ACC112 (cell line): ENCODE measurements around the gene PCBP3.
A peak's percentile ranks its signal among the peaks of the same experiment; 100 is the strongest.

Experiments
- H2AFZ ChIP-seq: fragments of 200-600 bp; sonication (generic); one replicate; pipeline ENCODE4 v1.6.0; 2017; ENCODE audit warnings: antibody characterized with exemption, low read length; ENCODE audit not compliant: unreplicated experiment
- H3K27ac ChIP-seq: fragments of 200-600 bp; sonication (generic); 2 replicates; pipeline ENCODE4 v1.5.1; 2014; ENCODE audit warnings: low read depth, mild to moderate bottlenecking, antibody characterized with exemption, low read length, moderate library complexity
- H3K27me3 ChIP-seq: fragments of 200-600 bp; sonication (generic); 2 replicates; pipeline ENCODE4 v1.6.1; 2014; ENCODE audit warnings: mild to moderate bottlenecking, antibody characterized with exemption, low read length, moderate library complexity, mixed read lengths; ENCODE audit not compliant: insufficient read depth
- H3K36me3 ChIP-seq: fragments of 200-600 bp; sonication (generic); 2 replicates; pipeline ENCODE4 v1.6.1; 2016; ENCODE audit warnings: mild to moderate bottlenecking, antibody characterized with exemption, low read length, moderate library complexity, mixed read lengths; ENCODE audit not compliant: insufficient read depth
- H3K4me1 ChIP-seq: fragments of 200-600 bp; sonication (generic); one replicate; pipeline ENCODE4 v1.6.1; 2016; ENCODE audit warnings: low read length, mixed read lengths; ENCODE audit not compliant: insufficient read depth, unreplicated experiment, control insufficient read depth
- H3K4me3 ChIP-seq: fragments of 200-600 bp; sonication (generic); 2 replicates; pipeline ENCODE4 v1.5.1; 2014; ENCODE audit warnings: mild to moderate bottlenecking, low read depth, low read length
- H3K79me2 ChIP-seq: fragments of 200-600 bp; sonication (generic); one replicate; pipeline ENCODE4 v1.6.0; 2016; ENCODE audit warnings: low read length; ENCODE audit not compliant: control insufficient read depth, unreplicated experiment, insufficient read depth

PCBP3 gene

GRCh38 chr21:45836694-45837670, 193.5 kb downstream of the PCBP3 start:
- Histone ChIP-seq H3K4me3 (no peak overlapping the region), H3K79me2 (no peaks in the 10 kb centered on the region), H3K27me3 (no peaks in the 10 kb centered on the region), H3K4me1 (peaks cover 20% of the 10 kb centered on the region), H3K27ac (no peak overlapping the region), H3K36me3 (peaks cover 5% of the 10 kb centered on the region; the same call in 1 of the 2 replicates), H2AFZ (no peak overlapping the region)

GRCh38 chr21:45837936-45838335, 194.4 kb downstream of the PCBP3 start:
- Histone ChIP-seq H3K36me3 (peaks cover 5% of the 10 kb centered on the region; the same call in 1 of the 2 replicates), H3K4me1 (peaks cover 17% of the 10 kb centered on the region), H3K27ac (no peak overlapping the region), H3K27me3 (no peaks in the 10 kb centered on the region), H3K79me2 (no peaks in the 10 kb centered on the region), H2AFZ (no peak overlapping the region), H3K4me3 (no peak overlapping the region)

- Histone ChIP-seq H2AFZ (no peak overlapping the region), H3K4me3 (no peak overlapping the region), H3K27ac (peak overlapping the region; percentile 26), H3K4me1 (peaks cover 17% of the 10 kb centered on the region), H3K36me3 (peaks cover 5% of the 10 kb centered on the region; the same call in 1 of the 2 replicates), H3K27me3 (no peaks in the 10 kb centered on the region), H3K79me2 (no peaks in the 10 kb centered on the region)
Observed at GRCh38 chr21:45838634-45839033, 195.1 kb downstream of the PCBP3 start.

GRCh38 chr21:45839274-45839673, 195.7 kb downstream of the PCBP3 start:
- Histone ChIP-seq H3K4me1 (peaks cover 17% of the 10 kb centered on the region), H3K27ac (peak overlapping the region; percentile 26), H3K27me3 (no peaks in the 10 kb centered on the region), H2AFZ (no peak overlapping the region), H3K4me3 (no peak overlapping the region), H3K79me2 (no peaks in the 10 kb centered on the region), H3K36me3 (peaks cover 5% of the 10 kb centered on the region; the same call in 1 of the 2 replicates)

GRCh38 chr21:45841033-45841432, 197.5 kb downstream of the PCBP3 start:
- Histone ChIP-seq H3K79me2 (no peaks in the 10 kb centered on the region), H3K4me1 (peaks cover 17% of the 10 kb centered on the region), H3K27ac (no peak overlapping the region), H2AFZ (no peak overlapping the region), H3K36me3 (peaks cover 5% of the 10 kb centered on the region; the same call in 1 of the 2 replicates), H3K27me3 (no peaks in the 10 kb centered on the region), H3K4me3 (no peak overlapping the region)

- H3K4me1 ChIP-seq: peaks cover 14% of the 10 kb centered on the region
- H2AFZ ChIP-seq: no peak overlapping the region
- H3K79me2 ChIP-seq: no peaks in the 10 kb centered on the region
- H3K36me3 ChIP-seq: peaks cover 5% of the 10 kb centered on the region; the same call in 1 of the 2 replicates
- H3K4me3 ChIP-seq: no peak overlapping the region
- no peaks in the 10 kb centered on the region for H3K27me3 ChIP-seq
- H3K27ac ChIP-seq: no peak overlapping the region
Observed at GRCh38 chr21:45843426-45843825, 199.9 kb downstream of the PCBP3 start.

- Histone ChIP-seq H3K36me3 (peaks cover 5% of the 10 kb centered on the region; the same call in 1 of the 2 replicates), H3K79me2 (no peaks in the 10 kb centered on the region), H3K27ac (no peak overlapping the region), H2AFZ (no peak overlapping the region), H3K27me3 (no peaks in the 10 kb centered on the region), H3K4me3 (no peak overlapping the region), H3K4me1 (peaks cover 7% of the 10 kb centered on the region)
Observed at GRCh38 chr21:45844181-45844580, 200.7 kb downstream of the PCBP3 start.

GRCh38 chr21:45845063-45845769, 201.7 kb downstream of the PCBP3 start:
- no peak overlapping the region for H3K4me3 ChIP-seq
- H3K36me3 ChIP-seq: peaks cover 5% of the 10 kb centered on the region; the same call in 1 of the 2 replicates
- no peaks in the 10 kb centered on the region for H3K27me3 ChIP-seq
- no peak overlapping the region for H3K27ac ChIP-seq
- H3K79me2 ChIP-seq: no peaks in the 10 kb centered on the region
- no peak overlapping the region for H2AFZ ChIP-seq
- H3K4me1 ChIP-seq: peaks cover 3% of the 10 kb centered on the region

- no peaks in the 10 kb centered on the region for H3K27me3 ChIP-seq
Observed at GRCh38 chr21:45845770-45846090, 202.2 kb downstream of the PCBP3 start.

GRCh38 chr21:45846373-45847160, 203.0 kb downstream of the PCBP3 start:
- Histone ChIP-seq H2AFZ (no peak overlapping the region), H3K79me2 (no peaks in the 10 kb centered on the region), H3K4me1 (peaks cover 3% of the 10 kb centered on the region), H3K27ac (no peak overlapping the region), H3K27me3 (no peaks in the 10 kb centered on the region), H3K4me3 (no peak overlapping the region), H3K36me3 (no peaks in the 10 kb centered on the region)

More at GRCh38 chr21:45845770-45846090, 202.2 kb downstream of the PCBP3 start:
- no peak overlapping the region for H2AFZ ChIP-seq
- no peak overlapping the region for H3K27ac ChIP-seq
- H3K36me3 ChIP-seq: peaks cover 4% of the 10 kb centered on the region; the same call in 1 of the 2 replicates
- no peak overlapping the region for H3K4me3 ChIP-seq
- H3K79me2 ChIP-seq: no peaks in the 10 kb centered on the region
- peaks cover 3% of the 10 kb centered on the region for H3K4me1 ChIP-seq
